Measurements from ENCODE around the gene SMAGP.
A peak's percentile ranks its signal among the peaks of the same experiment; 100 is the strongest.

The SMAGP gene

GRCh38 chr12:51219322-51219721 lies 50.9 kb downstream of the SMAGP start:
- Histone ChIP-seq H3K27ac (ENCODE audit: low read depth, low read length) (no peak overlapping the region), H3K9ac (ENCODE audit: low read length) (no peak overlapping the region), H3K36me3 (ENCODE audit: low read length) (no peaks in the 10 kb centered on the region), H2AFZ (ENCODE audit: low read depth, low read length, severe bottlenecking) (no peak overlapping the region), H4K20me1 (ENCODE audit: low read depth, low read length) (no peaks in the 10 kb centered on the region), H3K9me2 (replicated peaks; ENCODE audit: insufficient read depth, low read length) (no peaks in the 10 kb centered on the region), H3K4me3 (ENCODE audit: insufficient read depth, low read length, poor library complexity, severe bottlenecking) (no peak overlapping the region), H3K79me2 (ENCODE audit: insufficient read depth, low read length) (no peaks in the 10 kb centered on the region), H3K4me2 (ENCODE audit: low read depth, low read length, poor library complexity, severe bottlenecking) (peak overlapping the region; percentile 84), H3F3A (ENCODE audit: insufficient read depth) (peaks cover 25% of the 10 kb centered on the region), H3K27me3 (ENCODE audit: low read length) (no peaks in the 10 kb centered on the region), H3K9me3 (ENCODE audit: insufficient read depth, low read length) (no peaks in the 10 kb centered on the region)
- TF ChIP-seq CTCF (IDR thresholded peaks at IDR 0.05; ENCODE audit: insufficient read depth, low read length, poor library complexity, severe bottlenecking) (no peak), EZH2phosphoT487 (conservative IDR thresholded peaks at IDR 0.05; ENCODE audit: low read length) (no peak)

- H3K4me2 ChIP-seq (ENCODE audit: low read depth, low read length, poor library complexity, severe bottlenecking), result peak overlapping the region; percentile 84
- H2AFZ ChIP-seq (ENCODE audit: low read depth, low read length, severe bottlenecking), result peak overlapping the region; percentile 98
- no peaks in the 10 kb centered on the region for H3K36me3 ChIP-seq (ENCODE audit: low read length)
- H3K9ac ChIP-seq (ENCODE audit: low read length), result peak overlapping the region; percentile 66
- no peaks in the 10 kb centered on the region for H3K27me3 ChIP-seq (ENCODE audit: low read length)
- H4K20me1 ChIP-seq (ENCODE audit: low read depth, low read length), result no peaks in the 10 kb centered on the region
- no peaks in the 10 kb centered on the region for H3K79me2 ChIP-seq (ENCODE audit: insufficient read depth, low read length)
- no peaks in the 10 kb centered on the region for H3K9me3 ChIP-seq (ENCODE audit: insufficient read depth, low read length)
- H3F3A ChIP-seq (ENCODE audit: insufficient read depth), result peaks cover 25% of the 10 kb centered on the region
- H3K27ac ChIP-seq (ENCODE audit: low read depth, low read length), result peak overlapping the region; percentile 8; the same call in 1 of the 2 replicates
- no peak for TF ChIP-seq CTCF (IDR thresholded peaks at IDR 0.05; ENCODE audit: insufficient read depth, low read length, poor library complexity, severe bottlenecking)
- no peak for TF ChIP-seq EZH2phosphoT487 (conservative IDR thresholded peaks at IDR 0.05; ENCODE audit: low read length)
- H3K9me2 ChIP-seq (replicated peaks; ENCODE audit: insufficient read depth, low read length), result no peaks in the 10 kb centered on the region
- peak overlapping the region; percentile 69 for H3K4me3 ChIP-seq (ENCODE audit: insufficient read depth, low read length, poor library complexity, severe bottlenecking)
Observed at GRCh38 chr12:51218607-51219161, 51.5 kb downstream of the SMAGP start.

- Histone ChIP-seq H3K9me3 (ENCODE audit: insufficient read depth, low read length) (no peaks in the 10 kb centered on the region), H3F3A (ENCODE audit: insufficient read depth) (peaks cover 25% of the 10 kb centered on the region), H3K4me3 (ENCODE audit: insufficient read depth, low read length, poor library complexity, severe bottlenecking) (peak within 1 kb of the TSS; percentile 69), H3K36me3 (ENCODE audit: low read length) (no peaks in the 10 kb centered on the region), H3K4me2 (ENCODE audit: low read depth, low read length, poor library complexity, severe bottlenecking) (peak within 1 kb of the TSS; percentile 84), H3K9me2 (replicated peaks; ENCODE audit: insufficient read depth, low read length) (no peaks in the 10 kb centered on the region), H3K27me3 (ENCODE audit: low read length) (no peaks in the 10 kb centered on the region), H3K9ac (ENCODE audit: low read length) (peak within 1 kb of the TSS; percentile 66), H3K27ac (ENCODE audit: low read depth, low read length) (peak within 1 kb of the TSS; percentile 8; the same call in 1 of the 2 replicates), H4K20me1 (ENCODE audit: low read depth, low read length) (no peaks in the 10 kb centered on the region), H2AFZ (ENCODE audit: low read depth, low read length, severe bottlenecking) (peak within 1 kb of the TSS; percentile 98), H3K79me2 (ENCODE audit: insufficient read depth, low read length) (no peaks in the 10 kb centered on the region)
- TF ChIP-seq EZH2phosphoT487 (conservative IDR thresholded peaks at IDR 0.05; ENCODE audit: low read length) (no peak), CTCF (IDR thresholded peaks at IDR 0.05; ENCODE audit: insufficient read depth, low read length, poor library complexity, severe bottlenecking) (peak; percentile 34)
Observed at GRCh38 chr12:51217968-51218606, 52.1 kb downstream of the SMAGP start, which contains the start of gene POU6F1. POU6F1 (minus strand) TSS chr12:51218062; CDS start chr12:51206836, 11,226 bp downstream.
